AG10803 (cell line): ENCODE results near the gene GALNT4.
A peak's percentile ranks its signal among the peaks of the same experiment; 100 is the strongest.

ENCODE experiments used
- DNase-seq: peaks from one replicate; pipeline ENCODE4 v3.0.0; 2010; ENCODE audit warnings: low read depth
- H3K4me3 ChIP-seq: 2 replicates; pipeline ENCODE4 v1.5.1; 2011; ENCODE audit warnings: mild to moderate bottlenecking, low read length, control low read depth
- CTCF ChIP-seq: conservative IDR thresholded peaks from 2 replicates; pipeline ENCODE4 v1.5.1; 2011; ENCODE audit warnings: mild to moderate bottlenecking, low read length, control low read depth, inconsistent platforms

The GALNT4 gene

GRCh38 chr12:89523393-89523792, 1.2 kb downstream of the GALNT4 start:
- TF ChIP-seq CTCF: no peak
- DNase-seq: no peak
- H3K4me3 ChIP-seq: peak overlapping the region; percentile 88

- no peak overlapping the region for H3K4me3 ChIP-seq
- no peak for DNase-seq
- TF ChIP-seq CTCF: no peak
Measured at GRCh38 chr12:89521364-89522223, 3.0 kb downstream of the GALNT4 start.

- no peak overlapping the region for H3K4me3 ChIP-seq
- TF ChIP-seq CTCF: no peak
Measured at GRCh38 chr12:89517720-89518119, 6.9 kb downstream of the GALNT4 start.

GRCh38 chr12:89516633-89517032, 8.0 kb downstream of the GALNT4 start:
- no peak for TF ChIP-seq CTCF
- H3K4me3 ChIP-seq: no peak overlapping the region
- DNase-seq: no peak

More at GRCh38 chr12:89517720-89518119, 6.9 kb downstream of the GALNT4 start:
- DNase-seq: no peak

GRCh38 chr12:89514751-89515150, 9.8 kb downstream of the GALNT4 start:
- no peak overlapping the region for H3K4me3 ChIP-seq
- no peak for TF ChIP-seq CTCF
- DNase-seq: no peak

GRCh38 chr12:89513544-89513943, 11.1 kb downstream of the GALNT4 start:
- H3K4me3 ChIP-seq: no peak overlapping the region
- DNase-seq: no peak
- TF ChIP-seq CTCF: no peak
